Measurements from ENCODE around the gene UBAC2. TPM values are rescaled to one million over a fixed set of nuclear protein-coding genes. Genes with fewer than 3 reads are reported as not detected.

UBAC2 gene
- polyA plus RNA-seq, 1 donor = 93.5 TPM

DNA sequence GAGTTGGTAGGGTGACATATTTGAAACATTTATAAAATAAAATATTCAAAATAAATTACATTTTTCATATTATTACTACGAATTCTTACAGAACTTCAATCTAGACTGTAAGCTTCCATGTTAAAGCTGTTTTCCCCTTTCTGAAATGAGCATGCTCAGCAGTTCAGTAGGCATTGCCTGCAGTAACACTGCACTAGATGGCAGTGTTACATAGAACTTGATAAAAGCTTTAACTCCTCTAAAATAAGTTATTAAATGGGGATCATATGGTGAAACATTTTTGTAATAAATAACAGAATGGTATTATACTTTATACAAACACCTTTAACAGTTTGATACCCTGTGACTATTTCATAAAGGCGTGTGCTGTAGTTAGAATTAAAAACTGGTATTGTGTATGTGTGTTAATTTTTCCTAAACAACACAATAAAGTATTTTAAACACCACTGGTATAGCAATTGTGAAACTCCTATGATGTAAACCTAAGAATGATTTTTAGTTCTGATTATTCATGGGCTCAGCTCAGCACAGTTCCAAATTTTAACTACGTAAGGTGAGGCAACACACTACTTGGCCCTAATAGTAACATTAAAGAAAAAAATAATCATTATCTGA is 69.1 kb downstream of the UBAC2 start:
- peak; percentile 40 for DNase-seq

DNA sequence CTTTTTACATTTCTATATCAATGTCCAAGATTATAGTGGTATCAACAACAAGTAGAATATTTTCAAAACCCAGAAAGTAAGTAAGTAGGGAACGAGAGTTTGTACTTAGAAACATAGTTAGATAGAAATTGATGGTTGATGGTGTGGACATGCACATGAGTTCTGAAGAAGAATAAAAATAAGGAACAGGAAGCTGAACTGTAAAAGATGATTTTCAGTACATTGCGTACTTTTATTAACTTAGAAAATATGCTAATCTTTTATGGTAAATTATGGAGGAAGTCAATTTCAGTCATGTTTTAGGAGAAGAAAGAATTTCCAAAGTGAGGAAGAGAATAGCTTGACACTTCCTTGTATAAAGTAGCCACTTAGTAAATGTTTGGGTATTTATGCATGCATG is 69.9 kb downstream of the UBAC2 start:
- no peak for DNase-seq

DNA sequence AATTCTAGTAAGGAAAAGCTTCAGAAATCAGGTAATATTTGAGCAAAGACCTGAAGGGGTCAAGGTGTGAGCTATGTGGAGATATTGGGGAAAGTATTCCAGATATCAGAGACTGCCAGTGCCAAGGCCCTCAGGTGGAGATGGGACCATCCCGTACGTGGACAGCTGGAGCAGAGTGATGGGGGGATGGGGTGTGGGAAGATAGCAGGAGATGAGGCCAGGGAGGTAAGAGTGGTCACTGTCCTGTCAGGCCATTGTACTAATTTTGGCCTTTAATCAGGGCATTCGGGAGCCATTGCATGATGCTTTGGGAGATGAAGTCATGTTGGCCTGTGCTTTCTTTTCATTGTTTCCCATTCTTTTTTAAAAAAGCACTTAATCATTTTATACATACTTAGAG is 70.6 kb downstream of the UBAC2 start:
- DNase-seq = no peak

DNA sequence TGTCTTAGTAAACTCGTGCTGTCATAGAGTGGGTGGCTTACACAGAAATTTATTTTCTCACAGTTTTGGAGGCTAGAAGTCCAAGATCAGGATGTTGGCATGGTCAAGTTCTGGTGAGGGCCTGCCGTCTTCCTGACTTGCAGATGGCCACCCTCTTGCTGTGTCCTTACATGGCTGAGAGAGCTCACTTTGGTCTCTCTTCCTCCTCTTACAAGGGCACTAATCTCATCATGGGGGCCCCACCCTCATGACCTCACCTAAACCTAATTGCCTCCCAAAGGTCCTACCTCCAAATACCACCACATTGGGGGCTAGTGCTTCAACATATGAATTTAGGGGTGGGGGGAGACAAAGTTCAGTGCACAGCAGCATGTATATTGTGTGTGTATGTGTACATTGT is 71.8 kb downstream of the UBAC2 start:
- DNase-seq = no peak

DNA sequence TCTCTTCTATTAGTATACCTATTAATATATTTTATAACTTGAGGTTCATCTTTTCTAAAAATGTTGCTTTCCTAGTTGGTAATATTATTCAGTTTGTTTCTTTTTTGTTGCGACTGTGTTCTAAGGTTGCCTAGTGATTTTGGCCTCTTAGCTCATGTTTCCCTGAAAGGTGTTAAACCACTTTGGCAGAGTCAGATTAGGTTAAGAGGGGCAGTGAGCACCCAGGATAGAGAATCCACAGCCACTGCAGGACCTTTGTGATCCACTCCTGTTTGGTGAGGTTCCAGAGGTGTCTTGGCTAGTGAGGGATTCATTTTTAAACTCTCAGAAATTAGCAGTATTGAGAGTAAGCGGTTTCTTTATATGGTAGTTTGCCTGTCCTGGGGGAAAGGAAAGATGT is 72.5 kb downstream of the UBAC2 start:
- no peak for DNase-seq

DNA sequence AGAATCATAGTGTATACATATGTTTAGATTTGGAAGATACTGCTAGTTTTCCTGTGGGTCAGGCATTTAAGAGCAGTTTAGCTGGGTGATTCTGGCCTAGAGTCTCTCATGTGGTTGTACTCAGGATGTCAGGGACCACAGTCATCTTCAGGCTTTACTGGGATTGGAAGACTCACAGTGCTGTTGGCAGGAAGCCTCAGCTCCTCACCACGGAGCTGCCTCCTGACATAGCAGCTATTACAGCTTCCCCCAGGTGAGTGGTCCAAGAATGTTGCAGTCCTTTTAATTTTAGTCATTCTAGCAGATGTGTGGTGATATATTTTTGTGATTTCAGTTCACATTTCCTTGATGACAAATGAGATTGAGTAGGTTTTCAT is 74.4 kb downstream of the UBAC2 start:
- DNase-seq = no peak

DNA sequence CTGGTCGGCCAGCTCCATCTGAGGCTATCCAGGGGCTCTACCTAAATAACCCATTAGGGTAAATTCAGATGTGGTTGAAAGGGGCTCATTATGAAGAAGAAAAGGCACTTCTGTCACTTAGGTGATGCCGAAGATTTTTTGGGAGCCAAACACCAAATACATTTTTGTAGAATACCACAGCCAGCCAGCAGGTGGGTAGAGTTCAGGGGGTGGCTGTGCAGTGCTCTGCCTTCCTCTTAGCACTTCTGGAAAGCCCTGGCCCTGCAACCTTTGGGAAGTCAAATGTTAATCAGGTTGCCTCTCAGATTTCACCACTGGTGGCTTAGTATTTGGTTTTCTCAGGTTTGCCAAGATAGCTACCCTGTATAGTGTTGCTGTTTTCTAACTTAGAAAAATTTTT is 76.1 kb downstream of the UBAC2 start:
- no peak for DNase-seq

DNA sequence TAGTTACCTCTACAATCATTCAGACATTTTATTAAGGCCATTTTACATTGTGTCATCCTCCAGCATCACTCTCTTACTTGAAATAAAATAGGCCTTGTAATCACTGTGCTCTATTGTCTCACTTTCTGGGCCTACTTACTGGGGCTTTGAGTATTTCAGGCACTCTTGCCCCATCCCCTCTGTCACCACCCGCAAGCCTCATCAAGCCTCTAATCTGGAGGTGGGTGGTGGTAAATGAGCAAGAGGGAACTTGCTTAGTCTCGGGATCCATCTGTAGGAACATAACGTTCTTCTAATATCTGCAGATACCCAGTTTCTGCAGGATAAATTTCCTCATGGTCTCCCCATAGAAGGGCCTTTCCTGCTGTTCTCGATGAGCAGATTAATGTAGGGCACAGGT is 77.0 kb downstream of the UBAC2 start:
- DNase-seq = no peak

DNA sequence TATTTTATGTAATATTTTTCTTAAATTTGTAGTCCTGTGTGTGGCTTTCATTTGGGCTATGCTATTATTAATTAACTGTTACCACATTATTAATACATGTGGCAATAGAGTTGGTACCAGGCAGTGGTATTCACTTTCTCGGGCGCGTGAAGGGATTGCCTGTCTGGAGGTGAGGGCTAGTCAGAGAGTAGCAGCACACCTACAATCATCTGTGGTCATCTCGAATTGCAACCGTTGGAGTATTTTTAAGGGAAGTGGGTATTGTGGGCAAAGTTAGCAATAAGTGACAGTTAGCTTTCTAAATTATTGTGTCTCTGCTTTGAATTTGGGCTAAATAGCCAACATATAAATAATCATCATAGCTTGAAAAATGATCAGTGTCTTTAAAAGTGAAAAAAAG is 77.5 kb downstream of the UBAC2 start:
- DNase-seq = no peak

DNA sequence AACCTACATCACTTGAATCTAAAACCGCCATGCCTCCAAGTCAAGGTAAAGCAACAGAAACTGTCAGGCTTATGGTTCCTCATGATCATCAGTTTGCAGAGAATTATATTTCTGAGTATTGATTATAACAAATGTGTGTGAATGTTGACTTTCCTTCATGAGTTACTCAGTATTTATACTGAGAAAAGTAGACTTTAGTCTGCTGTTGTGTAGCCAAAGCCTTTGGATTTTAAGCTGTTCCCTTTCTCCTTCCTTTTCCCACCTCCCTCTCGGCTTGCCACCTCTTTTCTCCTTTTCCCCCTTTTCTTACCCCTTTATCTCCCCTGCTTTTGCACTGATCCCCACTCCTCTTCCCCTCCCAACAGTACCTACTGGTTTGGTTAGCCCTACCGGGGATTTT is 78.2 kb downstream of the UBAC2 start:
- DNase-seq = no peak

DNA sequence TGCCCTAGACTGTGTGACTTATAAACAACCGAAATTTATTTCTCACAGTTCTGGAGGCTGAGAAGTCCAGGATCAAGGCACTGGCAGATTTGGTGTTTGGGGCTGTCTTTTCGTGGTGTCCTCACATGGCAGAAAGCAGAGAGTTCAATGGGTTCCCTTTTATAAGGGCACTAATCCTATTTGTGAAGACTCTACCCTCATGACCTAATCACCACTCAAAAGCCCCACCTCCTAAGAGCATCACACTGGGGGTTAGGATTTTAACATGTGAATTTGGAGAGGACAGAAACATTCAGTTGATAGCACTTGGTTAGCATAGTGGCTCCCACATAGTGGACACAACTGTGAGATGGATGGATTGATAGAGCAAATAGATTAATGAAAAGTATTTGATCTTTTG is 79.0 kb downstream of the UBAC2 start:
- DNase-seq = no peak

DNA sequence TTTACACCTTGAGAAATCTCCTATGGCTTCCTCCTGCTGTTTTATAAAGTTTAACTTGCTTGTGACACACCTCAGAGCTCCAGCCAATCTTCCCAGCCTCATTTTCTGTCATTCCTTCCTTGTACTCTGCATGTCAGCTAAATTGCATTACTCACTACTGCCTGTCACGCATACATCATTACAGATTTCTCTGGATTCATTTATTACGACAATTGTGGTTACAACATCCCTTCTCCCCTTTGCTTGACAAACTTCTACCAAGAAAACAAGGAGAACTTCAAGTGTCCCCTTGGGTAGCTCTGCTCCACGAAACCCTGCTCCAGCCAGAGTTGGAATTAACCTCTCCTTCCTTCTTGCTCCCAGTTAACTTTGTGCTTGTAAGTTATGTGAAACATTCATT is 79.5 kb downstream of the UBAC2 start:
- no peak for DNase-seq

DNA sequence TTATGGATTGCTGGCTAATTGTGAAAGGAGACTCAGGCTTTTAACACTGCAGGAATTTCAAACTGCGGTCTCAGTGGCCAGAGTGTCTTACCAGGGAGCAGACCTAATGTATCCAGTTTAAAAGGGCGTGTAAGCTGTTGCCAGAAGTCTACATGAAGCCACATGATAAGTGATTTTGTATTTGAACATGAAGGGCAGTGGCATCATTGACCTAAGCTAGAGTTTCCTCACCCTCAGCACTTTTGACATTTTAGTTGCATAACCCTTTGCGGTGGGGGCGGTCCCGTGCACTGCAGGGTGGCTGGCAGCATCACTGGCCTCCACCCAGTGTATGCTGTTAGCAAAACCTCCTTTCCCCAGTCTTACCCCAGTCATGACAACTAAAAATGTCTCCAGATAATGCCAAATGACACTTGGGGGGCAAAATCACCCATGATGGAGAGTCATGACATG is 81.2 kb downstream of the UBAC2 start:
- DNase-seq = no peak

DNA sequence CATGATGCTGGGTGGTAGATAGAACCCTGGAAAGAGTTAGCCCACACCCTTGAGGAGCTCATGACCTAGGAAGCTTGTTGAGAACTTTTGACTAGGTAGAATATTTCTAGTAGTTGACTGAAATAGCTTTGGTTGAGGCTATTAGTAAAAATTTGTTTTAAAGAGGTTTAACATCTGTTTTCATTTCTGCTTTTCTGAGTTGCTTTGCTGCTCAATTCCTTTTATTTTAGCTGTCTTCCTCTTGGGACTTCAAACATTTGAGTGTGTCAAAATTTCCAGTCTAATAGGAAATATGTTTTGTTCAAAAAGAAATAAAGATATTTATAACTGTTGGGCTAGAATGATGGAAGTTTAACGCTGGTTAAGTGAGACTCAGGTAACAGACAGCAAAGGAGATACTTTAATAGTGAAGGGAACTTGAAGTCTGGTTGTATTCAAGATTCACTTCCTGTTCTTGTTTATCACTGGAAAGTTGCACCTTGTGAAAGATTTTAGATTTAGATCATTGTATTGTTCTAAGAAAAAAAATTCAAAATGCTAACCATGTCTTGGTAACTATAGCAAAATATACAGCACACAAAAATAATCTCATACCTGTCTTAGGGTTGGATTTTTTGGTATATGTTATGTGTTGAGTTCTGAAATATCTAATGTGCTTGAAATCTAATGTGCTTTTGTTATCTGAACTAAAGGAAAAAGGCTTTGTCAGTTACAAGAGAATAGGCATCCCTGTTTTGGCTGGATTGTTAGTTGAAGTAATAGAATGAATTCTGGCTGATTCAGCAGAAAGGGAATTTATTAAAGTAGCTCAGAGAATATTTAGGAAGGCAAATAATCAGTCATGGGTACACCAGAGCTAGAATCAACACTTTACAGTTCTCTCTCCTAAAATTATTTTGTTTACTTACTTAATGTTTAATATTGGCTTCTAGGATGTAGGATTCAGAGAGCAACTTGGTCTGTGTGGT is 81.9 kb downstream of the UBAC2 start:
- DNase-seq = no peak

DNA sequence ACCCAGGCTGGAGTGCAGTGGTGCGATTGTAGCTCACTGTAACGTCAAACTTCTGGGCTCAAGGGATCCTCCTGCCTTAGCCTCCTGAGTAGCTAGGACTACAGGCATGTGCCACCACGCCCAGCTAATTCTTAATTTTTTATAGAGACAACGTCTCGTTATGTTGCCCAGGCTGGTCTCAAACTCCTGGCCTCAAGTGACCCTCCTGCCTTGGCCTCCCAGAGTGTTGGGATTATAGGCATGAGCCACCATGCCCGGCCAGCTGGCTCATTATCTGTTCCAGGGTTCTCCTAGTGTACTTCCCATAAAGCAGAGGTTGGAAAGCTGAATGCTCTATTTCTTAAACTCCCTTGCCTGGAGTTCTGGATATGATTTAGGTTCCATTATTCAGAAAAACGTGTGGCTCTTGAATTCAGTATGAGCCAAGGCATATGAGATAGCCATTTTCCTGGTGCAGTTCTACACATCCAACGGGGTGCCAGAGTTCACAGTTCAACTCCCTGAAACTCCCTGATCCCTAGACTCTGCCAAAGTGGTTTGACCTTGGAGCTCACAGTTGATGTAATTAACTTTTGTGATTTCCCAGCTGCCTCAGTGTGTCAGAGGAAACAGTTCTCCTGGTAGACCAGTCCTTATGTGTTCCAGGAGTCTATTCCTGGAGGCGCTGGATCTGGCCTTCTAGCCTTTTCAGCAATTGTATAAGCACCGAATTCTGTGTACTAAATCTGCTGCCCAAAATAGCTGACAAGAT is 85.0 kb downstream of the UBAC2 start:
- no peak for DNase-seq

DNA sequence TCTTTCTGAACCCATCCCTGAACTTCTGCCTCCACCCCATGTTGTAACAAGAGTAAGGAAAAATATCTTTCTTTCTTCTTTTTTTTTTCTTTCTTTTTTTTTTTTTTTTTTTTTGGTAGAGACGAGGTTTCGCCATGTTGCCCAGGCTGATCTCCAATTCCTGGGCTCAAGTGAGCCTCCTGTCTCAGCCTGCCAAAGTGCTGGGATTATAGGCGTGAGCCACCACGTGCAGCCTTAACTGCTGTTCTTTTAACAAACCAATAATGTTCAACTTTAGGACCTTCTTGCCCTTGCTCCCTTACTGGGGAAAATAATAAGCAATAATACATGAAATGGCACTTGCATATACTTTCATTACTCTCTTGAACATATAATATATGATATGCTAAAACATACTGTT is 86.9 kb downstream of the UBAC2 start:
- DNase-seq = no peak

DNA sequence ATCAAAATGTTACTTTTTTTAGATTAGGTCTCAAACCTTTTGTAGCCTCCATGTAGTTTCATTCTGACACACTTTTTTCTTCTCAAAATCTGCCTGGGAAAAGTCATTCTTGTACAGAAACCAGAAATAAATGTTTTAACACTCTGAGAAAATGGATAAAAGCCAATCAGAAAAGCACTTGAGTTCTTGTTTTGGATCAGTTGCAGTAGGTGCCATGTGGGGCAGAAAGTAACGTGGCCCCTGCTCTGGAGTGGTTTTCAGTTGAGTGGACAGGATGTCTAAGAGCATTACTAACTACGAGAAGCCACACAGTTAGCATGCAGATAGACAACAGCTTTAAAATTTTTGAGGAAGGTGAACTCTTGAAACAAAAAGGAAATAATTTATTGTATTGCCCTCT is 87.4 kb downstream of the UBAC2 start:
- no peak for DNase-seq

DNA sequence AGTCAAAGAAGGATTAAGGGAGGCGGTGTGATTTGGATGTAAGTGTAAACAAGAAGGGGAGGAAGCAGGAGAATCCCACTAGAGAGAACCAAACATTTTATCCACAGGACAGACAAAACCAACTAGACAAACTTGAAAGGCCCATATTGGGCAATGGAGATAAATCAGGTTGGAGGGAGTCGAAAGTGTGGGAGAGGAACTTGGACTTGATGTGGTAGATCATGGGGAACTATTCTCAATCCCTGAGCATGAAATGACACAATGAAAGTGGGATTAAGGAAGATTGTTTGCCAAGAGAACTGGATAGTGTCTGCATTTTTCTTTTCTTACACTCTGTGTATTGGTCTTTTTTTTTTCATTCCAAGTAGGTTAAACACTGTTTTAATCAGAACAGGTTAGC is 88.6 kb downstream of the UBAC2 start:
- no peak for DNase-seq

DNA sequence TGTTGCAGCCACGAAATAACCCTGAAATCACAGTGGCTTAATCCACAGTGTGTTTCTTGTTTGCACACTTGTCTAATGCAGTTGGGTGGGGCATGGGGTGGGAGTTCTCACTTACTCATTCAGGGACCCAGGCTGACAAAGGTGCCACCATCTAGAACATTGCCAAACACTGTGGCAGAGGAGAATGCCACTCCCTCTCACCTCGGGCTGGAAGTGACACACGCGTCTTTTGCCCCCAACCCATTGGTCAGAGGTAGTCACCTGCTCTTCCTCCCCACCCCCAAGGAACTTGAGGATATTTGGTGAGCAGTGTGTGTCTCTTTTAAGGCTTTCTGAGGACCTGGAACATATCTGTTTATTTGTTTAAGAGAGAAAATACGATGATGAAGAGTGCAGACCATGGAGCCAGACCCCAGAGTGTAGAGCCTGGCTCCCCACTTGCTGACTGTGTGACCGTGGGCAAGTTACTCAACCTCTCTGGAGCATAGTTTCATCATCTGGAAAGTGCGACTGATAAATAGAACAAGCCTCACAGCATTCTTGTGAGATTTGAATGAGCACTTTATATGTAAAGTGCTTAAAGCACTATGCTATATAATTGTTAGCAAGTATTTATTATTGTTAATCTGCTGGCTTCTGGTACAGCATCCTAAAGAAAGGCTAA is 89.2 kb downstream of the UBAC2 start:
- DNase-seq = no peak

DNA sequence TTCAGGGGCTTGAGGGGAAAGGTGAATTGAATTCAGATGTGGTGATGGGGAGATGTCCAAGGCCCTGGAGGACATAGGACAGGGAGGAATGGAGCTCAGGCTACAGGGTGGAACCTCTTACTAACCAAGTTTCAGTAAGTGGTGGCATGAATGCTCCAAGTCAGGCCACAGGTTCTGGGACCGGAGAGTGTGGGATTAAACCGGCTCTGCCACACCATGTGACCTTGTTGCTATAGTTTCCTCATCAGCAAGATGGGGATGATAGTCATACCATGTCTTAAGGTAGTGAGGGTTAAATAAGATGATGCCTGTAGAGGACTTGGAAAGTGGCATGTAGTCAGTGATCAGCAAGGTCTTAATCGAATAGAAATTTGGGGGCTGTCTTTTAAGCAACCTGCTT is 90.2 kb downstream of the UBAC2 start:
- DNase-seq = no peak

DNA sequence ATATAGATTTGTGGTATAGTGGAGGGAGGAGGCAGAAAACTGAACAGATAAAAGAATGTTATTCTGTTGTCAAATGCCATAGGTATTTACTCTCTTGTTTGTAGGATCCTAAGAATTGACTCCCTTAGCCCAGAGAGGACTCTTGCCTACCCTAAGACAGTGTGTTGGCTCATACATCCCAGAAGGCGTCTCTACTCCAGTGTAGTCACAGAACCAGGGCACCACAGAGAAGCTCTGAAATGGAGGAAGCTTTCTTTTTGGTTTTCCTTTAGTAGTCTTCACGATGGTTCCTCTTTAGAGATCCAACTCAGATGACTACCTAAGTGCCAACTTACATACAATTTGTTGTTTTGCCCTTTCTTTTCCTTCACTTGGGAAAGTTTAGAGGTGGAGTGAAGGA is 92.5 kb downstream of the UBAC2 start:
- no peak for DNase-seq

DNA sequence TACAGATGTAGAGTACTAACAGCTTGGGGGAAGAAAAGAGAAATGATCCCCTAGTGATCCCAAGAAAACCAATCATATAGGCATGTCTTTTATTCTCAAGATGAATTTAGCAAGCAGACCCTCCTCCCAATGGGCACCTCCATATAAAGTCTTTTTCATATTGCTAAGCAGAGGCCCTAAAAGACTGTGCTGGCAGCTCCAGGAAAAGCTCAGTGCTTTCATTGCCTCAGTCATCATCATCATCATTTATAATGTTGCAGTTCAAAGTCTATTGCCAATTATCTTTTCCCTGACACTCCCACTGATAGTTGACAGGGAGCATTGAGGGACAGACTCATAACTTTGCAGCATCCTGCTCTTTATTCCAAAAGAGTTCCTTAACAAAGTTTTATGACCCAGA is 93.5 kb downstream of the UBAC2 start:
- no peak for DNase-seq

DNA sequence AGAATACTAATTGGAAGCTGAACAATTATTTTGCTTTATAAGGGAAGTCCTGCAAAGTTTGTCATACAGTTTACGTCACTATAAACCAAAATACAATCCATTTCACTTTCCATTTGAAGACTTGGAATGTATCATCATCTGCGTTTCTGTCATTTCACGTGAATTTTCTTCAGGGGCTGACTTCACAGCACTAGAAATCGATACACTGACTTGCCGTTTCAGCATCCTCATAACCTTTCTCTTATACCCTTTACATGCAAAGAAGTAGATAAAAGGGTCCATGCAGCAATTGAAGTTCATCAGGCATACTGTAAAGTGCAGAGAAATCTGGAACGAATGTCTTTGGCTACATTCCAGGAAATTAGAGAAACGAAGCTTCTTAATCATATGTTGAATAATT is 94.3 kb downstream of the UBAC2 start:
- DNase-seq = no peak

Data from left kidney (tissue), 2 donors.